SK-N-DZ (cell line): ENCODE results near the gene SYTL5.

Source experiments
- DNase-seq: peaks from one replicate; pipeline ENCODE4 v3.0.0-alpha.2; 2015; ENCODE audit warnings: low spot score

SYTL5 gene

GRCh38 chrX:38087594-38087993, 81.2 kb downstream of the SYTL5 start:
- DNase-seq: no peak

DNA sequence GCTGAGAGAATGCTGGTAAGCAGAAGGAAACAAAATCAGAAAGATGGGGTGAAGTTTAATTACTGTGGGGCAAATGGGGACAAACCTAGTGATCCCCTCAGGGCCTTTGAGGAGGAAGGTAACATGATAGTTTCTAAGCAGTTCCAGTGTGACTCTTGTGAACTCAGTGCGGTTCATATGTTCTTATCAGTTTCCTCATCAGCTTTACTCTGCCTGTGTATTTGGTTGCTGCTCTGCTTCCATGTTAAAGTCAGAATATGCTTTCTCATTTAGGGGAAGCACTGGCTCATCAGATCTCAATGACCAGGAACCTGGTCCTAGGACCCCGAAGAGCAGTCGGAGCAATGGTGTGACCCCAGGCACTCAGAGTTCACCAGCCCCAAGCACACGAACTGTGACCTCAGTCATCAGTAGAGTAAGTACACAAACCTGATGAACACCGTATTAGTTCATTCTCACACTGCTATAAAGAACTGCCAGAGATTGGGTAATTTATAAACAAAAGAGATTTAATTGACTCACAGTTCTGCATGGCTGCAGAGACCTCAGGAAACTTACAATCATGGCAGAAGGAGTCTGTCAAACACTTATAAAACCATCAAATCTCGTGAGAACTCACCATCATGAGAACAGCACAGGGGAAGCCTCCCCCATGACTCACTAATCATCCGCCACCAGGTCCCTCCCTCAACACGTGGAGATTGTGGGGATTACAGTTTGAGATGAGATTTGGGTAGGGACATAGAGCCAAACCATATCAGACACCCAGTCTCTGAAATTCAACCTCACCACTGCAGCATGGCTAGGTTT, 83.0 kb downstream of the SYTL5 start:
- DNase-seq: no peak

- DNase-seq: no peak
Measured at GRCh38 chrX:38095971-38096529, 89.7 kb downstream of the SYTL5 start.

DNA sequence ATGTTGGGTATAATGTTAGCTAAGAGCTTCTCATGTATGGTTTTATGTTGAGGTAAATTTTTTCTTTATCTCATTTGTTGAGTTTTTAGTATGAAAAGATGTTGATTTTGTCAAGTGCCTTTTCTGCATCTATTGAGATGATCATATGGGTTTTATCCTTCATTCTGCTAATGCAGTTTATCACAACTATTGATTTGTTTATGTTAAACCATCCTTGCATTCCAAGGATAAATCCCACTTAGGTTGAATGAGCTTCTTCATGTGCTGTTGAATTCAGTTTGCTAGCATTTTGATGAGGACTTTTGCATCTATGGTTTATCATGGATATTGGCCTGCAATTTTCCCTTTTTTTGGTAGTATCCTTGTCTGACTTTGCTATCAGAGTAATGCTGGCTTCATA, 93.3 kb downstream of the SYTL5 start:
- DNase-seq: no peak

DNA sequence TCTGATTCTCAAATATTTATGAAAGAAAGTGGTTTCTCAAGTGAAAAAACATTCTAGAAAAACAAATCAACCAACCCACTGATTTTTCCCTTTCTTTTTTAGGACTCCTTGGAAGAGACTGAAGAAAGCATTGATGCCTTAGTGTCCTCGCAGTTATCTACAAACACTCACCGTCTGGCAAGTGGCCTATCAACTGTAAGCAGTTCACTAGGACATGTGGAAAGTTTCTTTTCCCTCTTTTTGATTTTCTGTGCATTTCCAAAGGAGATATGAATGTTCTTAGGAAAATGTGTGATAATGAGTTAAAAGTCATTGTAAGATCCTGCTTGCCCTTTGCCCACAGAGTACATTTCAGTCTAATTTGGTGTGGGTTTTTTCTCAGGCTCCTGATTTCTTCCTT, 95.9 kb downstream of the SYTL5 start:
- DNase-seq: no peak

DNA sequence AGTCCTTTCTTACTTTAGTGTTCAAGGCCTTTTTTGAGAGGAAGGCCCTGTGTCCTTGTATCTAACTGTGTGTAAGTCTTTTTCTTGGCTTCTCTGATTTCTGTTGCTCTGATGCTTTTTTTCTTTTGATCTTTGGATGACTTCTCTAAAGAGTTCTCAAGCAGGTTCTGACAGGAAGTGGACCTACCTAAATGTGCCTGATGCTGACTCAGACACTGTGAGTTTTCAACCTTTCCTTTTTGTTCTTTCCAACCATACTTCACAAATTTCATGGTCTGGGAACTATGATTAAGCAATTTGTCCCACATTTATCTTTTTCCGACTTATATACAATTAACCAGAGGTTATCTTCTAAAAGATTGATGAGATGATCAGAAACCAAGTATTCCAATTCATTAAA, 96.5 kb downstream of the SYTL5 start:
- DNase-seq: no peak

DNA sequence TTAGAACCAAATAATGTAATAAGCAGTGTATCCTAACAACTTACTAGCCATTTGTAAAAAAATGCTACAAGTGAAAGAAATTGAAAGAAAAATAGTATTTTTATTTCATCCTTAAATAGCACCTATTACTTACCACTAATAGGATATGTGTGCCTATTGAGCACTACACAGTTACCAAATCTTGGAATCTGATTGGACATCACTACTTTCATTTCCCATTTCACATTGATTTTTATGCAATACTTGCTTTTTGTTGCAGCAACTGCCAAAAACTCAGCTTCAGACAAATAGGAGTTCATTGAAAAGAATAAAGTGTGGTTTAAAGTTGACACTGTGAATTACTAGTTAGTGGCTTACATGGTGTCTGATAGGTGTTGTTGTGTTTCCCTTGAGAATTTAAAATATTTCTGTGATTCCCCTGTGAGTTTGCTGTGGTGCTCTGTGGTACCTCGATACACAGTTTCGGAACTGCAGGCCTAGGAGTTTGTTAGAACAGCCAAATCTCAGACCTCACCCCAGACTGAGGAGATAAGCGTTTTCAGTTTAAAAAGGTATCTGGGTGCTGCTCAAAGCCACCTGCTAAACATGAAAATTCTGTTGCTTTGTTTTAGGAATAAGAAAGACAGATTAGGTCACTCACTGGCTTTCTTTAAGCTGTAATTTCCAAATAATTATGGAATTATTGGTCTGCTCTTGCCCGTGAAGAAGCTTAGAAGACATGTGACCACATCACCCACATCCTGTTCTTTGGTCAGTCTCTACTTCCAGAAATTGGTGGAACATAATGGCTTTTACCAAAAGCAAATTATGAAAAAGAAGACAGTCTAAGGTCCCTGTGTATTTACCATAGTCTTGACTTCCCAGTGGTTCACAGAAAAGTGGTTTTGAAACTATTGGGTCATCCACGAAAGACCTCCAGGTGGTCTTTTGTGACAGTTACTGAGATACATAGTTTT, 97.8 kb downstream of the SYTL5 start:
- no peak for DNase-seq

DNA sequence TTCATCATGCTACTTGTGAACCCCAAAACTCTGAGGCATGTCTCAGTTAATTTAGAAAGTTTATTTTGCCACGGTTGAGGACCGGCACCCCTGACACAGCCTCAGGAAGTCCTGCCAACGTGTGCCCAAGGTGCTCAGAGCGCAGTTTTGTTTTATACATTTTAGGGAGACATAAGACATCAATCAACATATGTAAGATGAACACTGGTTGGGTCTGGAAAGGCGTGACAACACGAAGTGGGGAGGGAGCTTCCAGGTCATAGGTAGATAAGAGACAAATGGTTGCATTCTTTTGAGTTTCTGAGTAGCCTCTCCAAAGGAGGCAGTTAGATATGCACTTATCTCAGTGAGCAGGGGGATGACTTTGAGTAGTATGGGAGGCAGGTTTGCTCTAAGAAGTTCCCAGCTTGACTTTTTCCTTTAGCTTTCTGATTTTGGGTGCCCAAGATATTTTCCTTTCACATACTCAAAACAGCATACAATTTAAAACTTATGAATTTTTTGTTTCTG, 98.9 kb downstream of the SYTL5 start:
- DNase-seq: no peak

DNA sequence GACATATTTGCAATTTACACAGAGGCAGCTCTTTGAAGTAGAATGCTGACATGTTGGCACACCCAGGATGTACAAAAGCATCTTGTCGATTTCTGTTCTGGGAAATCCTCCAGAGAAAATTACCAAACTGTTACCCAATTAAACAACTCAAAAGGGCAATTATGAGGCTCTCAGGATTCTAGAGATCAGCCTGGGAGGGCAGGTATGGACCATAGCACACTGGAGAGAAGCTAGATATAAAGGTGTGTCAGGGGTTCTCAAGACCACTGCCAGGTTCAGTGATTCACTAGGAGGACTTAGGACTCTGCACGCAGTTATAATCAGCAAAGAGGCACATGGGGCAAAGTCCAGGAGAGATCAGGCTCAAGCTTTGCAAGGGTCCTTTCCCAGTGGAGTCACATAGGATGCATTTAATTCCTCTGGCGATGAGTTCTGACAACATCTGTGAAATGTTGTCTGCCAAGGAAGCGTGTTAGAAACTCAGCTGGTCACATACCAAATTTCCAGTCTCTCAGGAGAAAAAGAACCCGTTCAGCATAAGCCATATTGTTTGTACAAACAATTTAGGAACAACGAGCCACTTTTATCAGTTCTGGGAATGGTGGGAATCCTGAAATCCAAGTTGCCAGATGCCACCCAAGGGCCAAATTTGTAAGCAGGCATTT, 100.8 kb downstream of the SYTL5 start:
- no peak for DNase-seq

GRCh38 chrX:38108364-38108763, 102.0 kb downstream of the SYTL5 start:
- no peak for DNase-seq

- DNase-seq: no peak
Measured at GRCh38 chrX:38109042-38109898, 102.9 kb downstream of the SYTL5 start.

GRCh38 chrX:38110231-38110630, 103.9 kb downstream of the SYTL5 start:
- DNase-seq: no peak

DNA sequence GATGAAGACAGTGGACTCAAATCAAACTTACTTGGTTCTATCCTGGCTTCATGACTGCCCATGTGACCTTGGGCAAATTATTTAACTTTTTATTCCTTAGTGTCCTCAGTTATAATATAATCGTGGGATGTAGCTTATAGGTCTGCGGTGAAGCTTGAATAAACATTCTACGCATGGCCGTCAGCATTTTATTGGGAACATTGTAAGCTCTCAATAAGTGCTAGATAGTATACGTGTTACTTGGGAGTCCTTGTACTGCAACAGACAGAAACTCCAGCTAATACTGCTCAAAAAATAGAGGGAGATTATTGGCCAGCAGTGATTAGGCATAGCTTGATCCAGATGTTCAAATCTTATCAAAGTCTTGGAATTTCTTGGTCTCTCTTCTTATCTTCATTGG, 104.8 kb downstream of the SYTL5 start:
- no peak for DNase-seq

DNA sequence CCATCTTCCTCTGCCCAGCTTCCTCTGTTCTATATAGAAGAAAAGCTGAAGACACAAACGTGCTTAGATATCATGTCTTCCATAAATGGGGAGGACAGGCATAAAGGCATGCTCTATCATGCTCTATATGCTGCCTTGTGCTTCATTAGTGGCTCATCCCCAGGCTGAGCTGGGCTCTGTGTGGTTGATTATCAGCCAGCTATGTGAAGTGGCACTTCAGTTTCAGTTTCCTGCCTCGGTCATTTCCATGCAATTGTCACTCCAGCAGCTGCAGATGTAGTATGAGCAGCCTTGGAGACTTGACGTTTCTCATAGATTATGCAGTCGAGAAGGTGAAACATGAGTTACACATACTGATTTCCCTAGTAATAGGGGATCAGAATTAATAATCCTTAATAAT, 106.2 kb downstream of the SYTL5 start:
- DNase-seq: no peak

- DNase-seq: no peak
Measured at GRCh38 chrX:38116706-38117105, 110.4 kb downstream of the SYTL5 start.

GRCh38 chrX:38117485-38117884, 111.1 kb downstream of the SYTL5 start:
- no peak for DNase-seq

- DNase-seq: no peak
Measured at GRCh38 chrX:38124000-38124399, 117.6 kb downstream of the SYTL5 start.

GRCh38 chrX:38126179-38126578, 119.8 kb downstream of the SYTL5 start:
- DNase-seq: no peak

GRCh38 chrX:38127961-38128360, 121.6 kb downstream of the SYTL5 start:
- DNase-seq: no peak

- no peak for DNase-seq
Measured at GRCh38 chrX:38129366-38129765, 123.0 kb downstream of the SYTL5 start.
